NCI-H1436 treated with DMSO at 0.1 percent for 48 hours (cell line): ENCODE results near the gene KCNK6.

Experiments used
- DNase-seq: peaks from one replicate; lab custom pipeline; 2025; lab: John Stamatoyannopoulos, UW

Gene KCNK6

GRCh38 chr19:38298821-38299680, 20.6 kb upstream of the KCNK6 start:
- DNase-seq = no peak

- DNase-seq = no peak
Measured at GRCh38 chr19:38303517-38304351, 15.9 kb upstream of the KCNK6 start, which contains the start of gene C19orf33. C19orf33 (plus strand) TSS chr19:38304251; CDS start chr19:38304262, 11 bp downstream.

GRCh38 chr19:38304352-38304865, 15.2 kb upstream of the KCNK6 start:
- no peak for DNase-seq

- no peak for DNase-seq
Measured at GRCh38 chr19:38304866-38305429, 14.7 kb upstream of the KCNK6 start.

- no peak for DNase-seq
Measured at GRCh38 chr19:38306236-38306635, 13.4 kb upstream of the KCNK6 start.

GRCh38 chr19:38307076-38307475, 12.6 kb upstream of the KCNK6 start:
- no peak for DNase-seq

GRCh38 chr19:38307597-38307996, 12.0 kb upstream of the KCNK6 start:
- DNase-seq = no peak

- no peak for DNase-seq
Measured at GRCh38 chr19:38308006-38308766, 11.5 kb upstream of the KCNK6 start.

- DNase-seq = no peak
Measured at GRCh38 chr19:38308926-38309614, 10.6 kb upstream of the KCNK6 start.

GRCh38 chr19:38309615-38310278, 9.9 kb upstream of the KCNK6 start:
- no peak for DNase-seq

- no peak for DNase-seq
Measured at GRCh38 chr19:38310279-38310670, 9.4 kb upstream of the KCNK6 start.

- no peak for DNase-seq
Measured at GRCh38 chr19:38310986-38311385, 8.7 kb upstream of the KCNK6 start.

GRCh38 chr19:38315657-38316476, 3.8 kb upstream of the KCNK6 start, which contains the start of gene YIF1B:
YIF1B (minus strand) TSS chr19:38315947; CDS start chr19:38315917, 30 bp downstream.
- peak; percentile 95 for DNase-seq

- DNase-seq = no peak
Measured at GRCh38 chr19:38316477-38317067, 3.1 kb upstream of the KCNK6 start.

GRCh38 chr19:38317104-38317612, 2.5 kb upstream of the KCNK6 start:
- DNase-seq = no peak

GRCh38 chr19:38318660-38319059, 985 bp upstream of the KCNK6 start:
- DNase-seq = no peak

GRCh38 chr19:38320969-38321339, 1.3 kb downstream of the KCNK6 start:
- DNase-seq = no peak

GRCh38 chr19:38321646-38322196, 2.1 kb downstream of the KCNK6 start:
- DNase-seq = no peak

GRCh38 chr19:38323291-38323690, 3.6 kb downstream of the KCNK6 start:
- DNase-seq = no peak
